Endothelial cell (in vitro differentiated cells): ENCODE measurements around the gene OAF. TPM values are rescaled to one million over a fixed set of nuclear protein-coding genes. Genes with fewer than 3 reads are reported as not detected.

Source experiments
- DNase-seq: peaks from one replicate; pipeline ENCODE4 v3.0.0; 2021; ENCODE audit warnings: low spot score
- H3K27ac Mint-ChIP-seq: one replicate; pipeline ENCODE4 v1.8.0; 2021; ENCODE audit warnings: mixed read lengths, inconsistent platforms; ENCODE audit not compliant: unreplicated experiment
- H3K27me3 Mint-ChIP-seq: one replicate; pipeline ENCODE4 v1.8.0; 2021; ENCODE audit warnings: mild to moderate bottlenecking, moderate library complexity, mixed read lengths, inconsistent platforms; ENCODE audit not compliant: unreplicated experiment
- H3K36me3 Mint-ChIP-seq: one replicate; pipeline ENCODE4 v1.8.0; 2021; ENCODE audit warnings: mild to moderate bottlenecking, low read depth, mixed read lengths, inconsistent platforms; ENCODE audit not compliant: unreplicated experiment
- H3K4me1 Mint-ChIP-seq: one replicate; pipeline ENCODE4 v1.8.0; 2021; ENCODE audit warnings: mild to moderate bottlenecking, mixed read lengths, inconsistent platforms; ENCODE audit not compliant: unreplicated experiment
- H3K4me3 Mint-ChIP-seq: one replicate; pipeline ENCODE4 v1.8.0; 2021; ENCODE audit warnings: mild to moderate bottlenecking, mixed read lengths, inconsistent platforms; ENCODE audit not compliant: unreplicated experiment
- H3K9me3 Mint-ChIP-seq: one replicate; pipeline ENCODE4 v1.8.0; 2021; ENCODE audit warnings: mixed read lengths, inconsistent platforms; ENCODE audit not compliant: unreplicated experiment
- total RNA-seq: library from RNA; stranded (reverse); fragmentation: NEBNext Ultra II Directional; extraction: Animal tissue kit (Norgen Biotek cat#: 25700); gene quantifications from one replicate; pipeline ENCODE4 v1.2.1, GENCODE V29; 2021; ENCODE audit not compliant: unreplicated experiment
- TF ChIP-seq, protein P1 (sequence below): fragments of 200-600 bp; sonication (generic); IDR thresholded peaks from one replicate; pipeline ENCODE4 v1.5.0; 2021; ENCODE audit warnings: antibody characterized with exemption; ENCODE audit not compliant: unreplicated experiment

The OAF gene
- total RNA-seq, 1 donor from 2014 or later = 15.5 TPM

DNA sequence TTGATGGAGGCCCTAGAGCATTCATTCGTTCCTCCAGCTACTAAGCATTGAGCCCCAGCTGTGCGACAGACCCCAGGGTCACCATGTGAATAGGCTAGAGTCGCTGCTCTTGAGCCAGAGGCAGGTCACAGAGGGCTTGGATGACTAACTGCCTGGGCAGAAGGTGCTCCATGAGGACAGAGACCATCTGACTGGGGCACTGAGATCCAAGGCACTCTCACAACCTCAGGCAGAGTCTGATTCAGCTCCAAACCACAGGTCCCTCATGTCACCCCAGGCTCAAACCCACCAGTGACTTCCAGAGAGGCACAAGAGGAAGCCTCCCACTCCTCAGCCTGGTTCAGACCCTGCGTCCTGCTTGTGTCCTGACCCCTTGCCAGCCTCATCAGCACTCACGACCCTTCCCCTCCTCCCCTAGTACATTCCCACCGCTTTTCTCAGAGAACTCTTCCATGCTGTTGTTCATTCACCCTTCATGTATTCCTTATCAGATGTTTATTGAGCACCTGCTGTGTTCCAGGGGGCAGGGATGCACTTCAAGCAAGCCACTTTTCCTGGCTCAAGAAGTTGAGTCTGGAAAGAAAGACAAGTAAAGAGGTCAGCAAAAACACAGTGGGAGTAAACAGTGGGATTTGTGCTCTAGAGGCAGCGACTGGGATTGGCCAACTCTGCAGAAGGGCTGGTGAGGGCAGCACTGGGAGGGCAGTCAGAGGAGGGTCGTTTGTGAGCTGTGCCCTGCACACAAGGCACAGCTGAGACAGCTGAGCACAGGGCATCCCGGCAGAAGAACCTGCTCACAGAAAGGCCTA is 9.3 kb downstream of the OAF start:
- H3K36me3 Mint-ChIP-seq = peaks cover 7% of the 10 kb centered on the region
- TF ChIP-seq, protein P1, sequence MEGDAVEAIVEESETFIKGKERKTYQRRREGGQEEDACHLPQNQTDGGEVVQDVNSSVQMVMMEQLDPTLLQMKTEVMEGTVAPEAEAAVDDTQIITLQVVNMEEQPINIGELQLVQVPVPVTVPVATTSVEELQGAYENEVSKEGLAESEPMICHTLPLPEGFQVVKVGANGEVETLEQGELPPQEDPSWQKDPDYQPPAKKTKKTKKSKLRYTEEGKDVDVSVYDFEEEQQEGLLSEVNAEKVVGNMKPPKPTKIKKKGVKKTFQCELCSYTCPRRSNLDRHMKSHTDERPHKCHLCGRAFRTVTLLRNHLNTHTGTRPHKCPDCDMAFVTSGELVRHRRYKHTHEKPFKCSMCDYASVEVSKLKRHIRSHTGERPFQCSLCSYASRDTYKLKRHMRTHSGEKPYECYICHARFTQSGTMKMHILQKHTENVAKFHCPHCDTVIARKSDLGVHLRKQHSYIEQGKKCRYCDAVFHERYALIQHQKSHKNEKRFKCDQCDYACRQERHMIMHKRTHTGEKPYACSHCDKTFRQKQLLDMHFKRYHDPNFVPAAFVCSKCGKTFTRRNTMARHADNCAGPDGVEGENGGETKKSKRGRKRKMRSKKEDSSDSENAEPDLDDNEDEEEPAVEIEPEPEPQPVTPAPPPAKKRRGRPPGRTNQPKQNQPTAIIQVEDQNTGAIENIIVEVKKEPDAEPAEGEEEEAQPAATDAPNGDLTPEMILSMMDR = no peak
- DNase-seq = no peak
- H3K4me3 Mint-ChIP-seq = no peak overlapping the region
- no peak overlapping the region for H3K27ac Mint-ChIP-seq
- H3K27me3 Mint-ChIP-seq = peaks cover 7% of the 10 kb centered on the region
- no peaks in the 10 kb centered on the region for H3K9me3 Mint-ChIP-seq
- peaks cover 21% of the 10 kb centered on the region for H3K4me1 Mint-ChIP-seq

DNA sequence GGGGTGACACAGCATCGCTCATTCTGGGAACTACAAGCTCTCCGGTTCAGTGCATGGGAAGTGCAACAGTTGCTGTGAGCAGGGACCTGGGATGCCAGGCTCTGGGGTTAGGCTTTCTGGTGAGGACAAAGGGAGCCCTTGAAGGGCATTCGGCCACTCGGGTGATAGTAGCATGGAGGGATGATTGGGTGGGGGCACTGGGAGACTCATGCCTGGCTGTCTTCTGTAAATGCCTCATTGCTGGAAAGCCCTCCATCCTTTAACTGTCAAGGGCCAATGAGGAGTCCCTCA is 9.9 kb downstream of the OAF start:
- H3K27ac Mint-ChIP-seq = no peak overlapping the region
- H3K9me3 Mint-ChIP-seq = no peaks in the 10 kb centered on the region
- peaks cover 10% of the 10 kb centered on the region for H3K27me3 Mint-ChIP-seq
- no peak for DNase-seq
- peaks cover 26% of the 10 kb centered on the region for H3K4me1 Mint-ChIP-seq
- TF ChIP-seq, protein P1 = no peak
- H3K36me3 Mint-ChIP-seq = peaks cover 7% of the 10 kb centered on the region
- no peak overlapping the region for H3K4me3 Mint-ChIP-seq

DNA sequence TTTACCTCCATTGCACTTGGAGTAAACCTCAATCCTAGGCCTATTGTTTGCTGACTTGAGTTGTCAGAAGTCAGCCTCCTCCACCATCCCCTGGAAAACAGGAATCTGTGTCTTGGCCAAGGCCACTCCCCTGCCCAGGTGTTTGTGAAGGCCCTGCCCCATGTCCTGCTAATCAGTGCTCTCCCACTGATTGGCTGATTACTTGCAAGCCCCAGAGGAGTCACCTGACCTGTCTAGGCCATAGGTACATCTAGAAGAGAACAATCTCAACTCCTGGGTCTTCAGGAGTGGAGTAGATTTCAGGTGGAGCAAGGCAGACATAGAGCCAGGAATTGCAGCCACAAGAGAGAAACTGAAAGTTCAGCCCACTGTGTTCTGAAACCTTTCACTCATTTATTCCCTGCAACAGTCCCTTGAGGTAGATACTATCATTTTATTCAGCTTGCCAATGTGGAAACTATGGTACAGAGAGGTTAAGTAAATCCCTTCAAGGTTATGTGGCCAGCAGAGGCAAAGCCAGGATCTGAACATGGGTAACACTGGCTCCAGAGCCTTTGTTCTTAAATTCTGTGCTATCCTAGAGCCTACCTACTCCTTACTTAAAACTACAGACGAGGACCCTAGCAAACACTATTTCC is 10.4 kb downstream of the OAF start:
- H3K27ac Mint-ChIP-seq = no peak overlapping the region
- no peak overlapping the region for H3K4me3 Mint-ChIP-seq
- H3K4me1 Mint-ChIP-seq = peaks cover 31% of the 10 kb centered on the region
- TF ChIP-seq, protein P1 = no peak
- H3K27me3 Mint-ChIP-seq = peaks cover 10% of the 10 kb centered on the region
- DNase-seq = no peak
- peaks cover 7% of the 10 kb centered on the region for H3K36me3 Mint-ChIP-seq
- no peaks in the 10 kb centered on the region for H3K9me3 Mint-ChIP-seq

DNA sequence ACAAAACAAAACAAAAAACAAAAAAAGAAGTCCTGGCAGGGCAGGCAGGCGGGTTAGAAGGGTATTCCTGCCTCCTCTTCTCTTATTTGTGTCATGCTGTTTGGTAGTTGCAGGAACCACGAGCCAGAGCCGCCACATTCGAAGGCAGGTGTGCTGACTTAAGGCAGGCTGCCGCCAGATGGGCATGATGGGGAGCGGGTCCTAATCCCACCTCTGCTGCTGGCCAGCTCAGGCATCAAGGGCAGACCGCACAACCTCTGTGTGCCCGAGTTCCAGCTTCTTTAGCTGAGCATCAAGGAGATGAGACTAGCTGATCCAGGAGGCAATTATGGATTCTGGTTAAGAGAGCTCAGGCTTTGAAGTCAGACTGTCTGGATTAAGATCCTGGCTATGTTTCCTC is 12.1 kb downstream of the OAF start:
- H3K9me3 Mint-ChIP-seq = no peaks in the 10 kb centered on the region
- H3K27ac Mint-ChIP-seq = no peak overlapping the region
- H3K27me3 Mint-ChIP-seq = peaks cover 10% of the 10 kb centered on the region
- H3K4me3 Mint-ChIP-seq = no peak overlapping the region
- H3K4me1 Mint-ChIP-seq = peaks cover 41% of the 10 kb centered on the region
- TF ChIP-seq, protein P1 = no peak
- no peak for DNase-seq
- H3K36me3 Mint-ChIP-seq = peaks cover 7% of the 10 kb centered on the region

DNA sequence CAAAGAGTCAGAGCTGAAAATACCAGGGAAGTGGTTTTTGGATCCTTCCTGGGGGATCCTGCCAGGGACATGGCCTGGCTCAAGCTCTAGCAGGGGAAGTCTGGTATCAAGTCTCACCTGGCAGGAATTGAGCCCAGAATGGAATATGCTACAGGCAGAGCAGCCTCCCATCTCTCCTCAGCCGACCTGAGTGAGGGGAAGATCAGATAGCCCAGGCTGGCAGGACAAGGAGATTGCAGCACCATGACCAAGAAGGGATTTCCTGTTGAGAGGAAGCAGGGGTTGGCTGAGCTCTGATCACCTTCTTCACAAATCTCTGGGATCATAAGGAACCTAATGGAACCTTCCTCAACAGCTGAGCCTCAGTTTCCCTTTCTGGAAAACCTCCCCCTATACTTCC is 13.0 kb downstream of the OAF start:
- no peak for DNase-seq
- peaks cover 10% of the 10 kb centered on the region for H3K36me3 Mint-ChIP-seq
- TF ChIP-seq, protein P1 = no peak
- H3K27ac Mint-ChIP-seq = no peak overlapping the region
- peaks cover 9% of the 10 kb centered on the region for H3K27me3 Mint-ChIP-seq
- H3K4me1 Mint-ChIP-seq = peaks cover 44% of the 10 kb centered on the region
- no peak overlapping the region for H3K4me3 Mint-ChIP-seq
- no peaks in the 10 kb centered on the region for H3K9me3 Mint-ChIP-seq
